HG02981 (cell line): Measurements from ENCODE around the gene GMPR.

Experiments
- ATAC-seq: cut with Tn5 transposase; IDR thresholded peaks from one replicate; pipeline ENCODE4 v1.9.1; 2021; ENCODE audit warnings: mild to moderate bottlenecking, moderate library complexity; ENCODE audit not compliant: unreplicated experiment

GMPR gene

DNA sequence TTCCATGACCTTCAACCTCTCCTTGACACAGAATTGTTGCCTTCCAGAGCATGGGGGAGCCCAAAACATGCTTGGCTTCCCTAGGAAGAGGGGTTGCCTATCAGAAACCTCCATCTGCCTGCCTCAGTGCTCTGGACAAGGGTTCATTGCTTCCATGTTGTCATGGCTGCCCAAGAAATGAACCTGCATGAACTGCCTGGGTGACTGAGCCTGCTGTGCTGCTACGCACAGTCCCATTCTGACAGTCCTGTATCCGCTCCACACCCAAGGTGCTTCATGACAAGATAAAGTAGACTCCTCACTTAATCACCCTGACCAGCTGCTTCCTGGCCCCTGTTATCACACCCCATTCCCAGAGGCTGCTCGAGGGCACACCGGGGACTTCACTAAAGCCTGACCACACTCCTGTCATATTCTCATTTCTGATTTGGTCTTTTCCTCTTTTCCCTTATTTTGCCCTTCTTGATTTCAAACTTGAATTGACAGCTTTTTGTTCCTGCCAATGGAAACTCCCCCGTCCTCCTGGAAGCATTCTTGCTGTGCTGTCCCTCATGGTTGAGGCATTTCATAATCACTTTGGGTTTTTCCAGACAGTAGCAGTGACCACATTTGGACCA, 31.9 kb downstream of the GMPR start:
- ATAC-seq, result no peak

DNA sequence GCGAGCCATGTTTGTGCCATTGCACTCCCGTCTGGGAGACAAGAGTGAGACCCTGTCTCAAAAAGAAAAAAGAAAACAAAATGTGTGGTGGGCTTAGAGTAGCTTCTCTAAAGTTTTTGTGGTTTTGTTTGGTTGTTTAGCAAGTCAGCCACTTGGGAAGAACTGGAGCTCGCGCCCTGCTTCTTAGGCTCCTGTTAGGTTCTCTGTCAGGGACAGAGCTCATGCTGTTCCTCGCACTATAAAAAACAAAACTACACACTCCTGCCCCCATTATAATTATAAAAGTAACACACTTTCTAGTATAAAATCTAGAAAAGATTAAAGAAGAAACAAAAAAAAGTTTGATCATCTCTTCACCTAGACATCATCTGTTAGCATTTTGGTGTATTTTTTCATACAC, 33.0 kb downstream of the GMPR start:
- no peak for ATAC-seq

DNA sequence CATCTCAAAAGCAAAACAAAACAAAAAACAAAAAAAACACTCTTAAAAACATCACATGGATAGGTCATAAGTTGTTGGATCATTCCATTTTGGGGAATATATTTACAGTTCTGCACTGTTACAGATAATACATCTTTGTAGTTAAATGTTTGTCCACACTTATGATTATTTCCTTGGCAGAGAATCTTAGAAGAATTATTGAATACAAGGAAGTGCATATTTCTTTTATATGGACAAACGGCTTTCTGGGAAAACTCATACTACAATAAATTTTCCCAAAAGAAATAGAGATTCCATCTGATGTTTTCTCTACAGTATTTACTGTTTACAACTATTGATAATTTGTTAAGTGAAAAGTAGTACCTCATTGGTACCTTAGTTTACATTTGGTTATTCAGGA, 33.8 kb downstream of the GMPR start:
- no peak for ATAC-seq

DNA sequence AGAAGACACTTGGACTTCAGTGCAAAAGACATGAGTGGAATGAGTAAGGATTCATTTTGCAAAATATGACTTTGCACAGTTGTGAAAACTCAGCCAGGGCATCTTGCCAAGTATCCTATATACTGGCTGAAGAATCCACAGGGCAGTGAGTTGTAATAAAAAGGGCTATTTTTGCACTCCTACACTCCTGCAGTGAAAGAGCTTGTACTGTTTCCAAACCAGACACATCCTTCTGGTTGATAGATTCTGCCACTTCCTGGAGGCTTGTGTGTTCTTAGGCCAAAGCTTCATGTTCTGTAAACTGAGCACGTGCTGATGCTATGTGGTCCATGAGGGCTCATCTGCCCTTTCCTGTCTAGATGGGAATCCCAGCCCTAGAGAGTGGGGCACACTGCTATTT, 34.9 kb downstream of the GMPR start:
- ATAC-seq, result no peak

DNA sequence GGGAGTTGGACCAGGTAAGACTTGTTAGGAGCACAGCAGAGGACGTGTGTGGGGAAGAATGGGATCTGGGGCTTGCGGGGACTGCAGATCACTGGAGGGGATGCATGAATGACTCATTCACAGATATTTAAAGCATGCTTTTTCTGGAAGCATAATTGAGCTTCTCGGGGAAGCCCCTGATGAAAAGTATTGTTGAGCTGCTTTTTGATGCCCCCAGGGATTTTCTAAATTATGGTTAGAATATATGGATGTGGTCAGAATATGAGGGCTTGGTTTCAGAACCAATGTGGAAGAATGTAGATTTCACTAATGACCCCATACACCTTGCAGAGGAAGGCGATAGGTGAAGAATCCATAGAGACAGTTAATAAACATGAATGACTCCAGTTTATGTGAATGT, 36.1 kb downstream of the GMPR start:
- ATAC-seq, result no peak

DNA sequence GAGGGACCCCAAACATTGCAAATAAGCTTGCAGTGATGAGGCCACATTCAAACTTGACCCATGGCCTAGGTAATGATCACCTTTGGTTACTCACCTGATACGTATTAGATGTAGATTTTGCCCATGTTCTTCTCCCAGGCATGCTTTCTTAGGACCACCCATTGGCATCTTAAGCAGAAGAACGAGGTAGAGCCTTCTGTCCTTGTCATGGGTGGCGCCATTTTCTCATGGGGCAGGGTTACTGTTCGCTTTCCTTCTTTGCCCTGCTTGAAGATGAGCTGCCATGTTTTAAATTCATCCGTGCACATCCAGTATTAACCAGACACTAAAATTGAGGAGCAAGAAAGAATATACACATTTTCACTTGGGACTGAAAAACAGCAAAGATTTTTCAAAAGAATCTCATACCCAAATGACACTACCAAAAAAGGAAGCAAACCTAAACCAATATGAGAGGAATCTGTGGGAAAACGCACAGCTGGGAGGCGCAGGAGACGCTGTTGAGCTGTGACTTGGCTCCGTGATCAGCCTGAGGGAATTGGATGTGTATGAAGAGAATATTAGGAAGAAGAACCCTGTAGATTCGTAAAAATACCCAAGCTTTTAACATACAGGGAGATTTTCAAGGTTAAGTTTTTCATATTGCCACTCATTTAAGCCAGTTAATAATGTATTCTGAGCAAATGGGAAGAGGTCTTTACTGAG, 36.6 kb downstream of the GMPR start:
- ATAC-seq, result no peak

DNA sequence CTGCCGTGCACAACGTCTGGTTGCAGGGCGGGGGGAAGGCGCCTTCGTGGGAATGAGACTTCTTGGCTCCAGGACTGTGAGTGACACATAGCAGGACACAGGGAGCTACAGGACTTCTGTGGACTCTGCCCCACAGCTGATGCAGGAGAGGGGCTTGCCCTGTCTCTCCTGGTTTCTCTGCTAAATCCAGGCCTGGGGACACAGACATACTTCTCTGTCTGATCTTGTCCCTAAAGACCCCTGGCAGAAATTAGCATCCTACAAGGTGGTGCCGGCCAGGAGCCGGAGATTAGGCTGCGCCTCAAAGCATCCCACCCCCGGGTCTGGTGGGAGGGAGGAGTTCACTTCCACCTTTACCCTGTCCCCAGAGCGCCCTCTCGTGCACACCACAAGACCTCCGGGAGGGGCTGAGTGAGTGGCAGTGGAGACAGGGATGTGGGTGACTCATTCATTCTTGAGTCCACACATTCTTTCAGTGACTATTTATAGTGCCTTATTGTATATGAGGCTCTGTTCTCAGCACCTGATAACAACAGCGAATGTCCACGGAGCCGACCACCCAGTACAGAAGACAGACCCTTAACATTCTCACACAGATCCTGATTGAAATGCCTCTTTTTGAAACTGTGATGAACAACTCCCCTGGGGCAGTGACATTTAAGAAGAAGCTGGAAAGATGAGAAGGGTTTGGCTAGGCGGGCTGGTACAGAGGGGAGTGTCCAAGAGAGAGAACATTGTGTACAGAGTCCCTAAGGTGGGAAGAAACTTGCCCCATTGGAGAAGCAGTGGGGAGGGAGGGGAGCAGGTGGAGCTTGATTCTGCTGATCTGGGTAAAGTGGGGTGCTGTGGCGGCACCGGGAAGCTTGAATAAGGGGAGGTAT, 39.0 kb downstream of the GMPR start:
- ATAC-seq, result no peak

DNA sequence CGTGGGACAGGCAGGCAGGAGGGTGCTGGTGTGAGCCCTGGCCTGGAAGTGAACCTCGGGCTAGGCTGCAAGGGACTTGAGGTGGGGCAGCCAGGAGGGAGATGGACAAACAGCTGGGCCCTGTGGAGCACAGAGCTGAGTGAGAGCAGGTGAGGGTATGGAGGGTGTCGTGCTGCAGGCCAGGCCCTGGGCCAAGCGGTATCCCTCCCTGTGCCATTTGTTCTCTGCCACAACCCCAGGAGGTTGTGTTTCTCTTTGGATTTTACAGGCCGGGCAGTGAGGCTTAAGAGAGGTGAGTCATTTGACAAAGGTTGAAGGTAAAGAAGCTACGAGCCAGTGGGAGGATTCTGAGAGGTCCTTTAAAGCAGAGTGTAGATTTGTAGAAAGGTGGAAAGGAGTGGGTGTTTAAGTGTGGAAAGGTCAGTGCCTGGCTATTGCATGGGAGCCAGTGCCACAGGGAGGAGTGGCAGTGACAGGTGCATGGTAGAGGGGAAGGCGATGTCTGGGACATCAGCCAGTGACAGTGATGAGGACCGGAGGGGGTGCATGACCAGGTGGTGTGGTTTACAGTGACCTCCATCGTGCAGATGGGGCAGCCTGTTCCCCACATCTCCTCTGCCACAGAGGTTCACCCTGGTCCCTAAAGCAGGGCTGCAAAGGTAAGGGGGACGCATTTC, 39.8 kb downstream of the GMPR start:
- ATAC-seq, result no peak

DNA sequence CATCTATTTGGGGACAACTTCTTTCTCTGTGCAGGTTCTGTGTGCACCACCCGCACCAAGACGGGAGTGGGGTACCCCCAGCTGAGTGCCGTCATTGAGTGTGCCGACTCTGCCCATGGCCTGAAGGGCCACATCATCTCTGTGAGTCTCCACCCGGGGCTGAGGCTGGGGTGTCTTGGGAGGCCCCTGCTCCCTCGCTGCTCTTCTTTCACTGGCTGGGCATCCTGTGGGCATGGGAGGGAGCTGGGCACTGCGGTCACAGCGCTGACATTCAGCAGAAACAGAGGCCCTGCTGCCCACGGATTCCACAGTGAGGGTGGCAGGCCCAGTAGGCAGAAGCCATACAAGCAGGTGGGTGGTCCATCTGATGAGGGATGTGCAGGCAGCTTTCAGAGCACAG, 40.4 kb downstream of the GMPR start:
- ATAC-seq, result no peak

DNA sequence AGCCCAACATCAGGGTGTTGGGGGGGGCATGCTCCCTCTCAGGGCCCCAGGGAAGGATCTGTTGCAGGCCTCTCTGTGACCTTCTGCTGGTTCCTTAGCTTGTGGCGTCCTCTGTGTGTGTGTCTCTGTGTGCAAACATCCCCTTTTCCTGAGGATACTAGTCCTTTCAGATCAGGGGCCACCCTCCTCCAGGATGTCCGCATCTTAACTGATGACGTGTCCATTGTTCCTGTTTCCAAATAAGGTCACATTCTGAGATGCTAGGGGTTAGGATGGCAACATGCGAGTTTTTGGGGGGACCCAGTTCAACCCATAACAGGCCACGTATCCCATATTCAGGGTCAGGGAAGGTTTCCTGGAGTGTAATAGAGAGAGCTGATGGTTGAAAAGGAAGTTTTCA, 40.9 kb downstream of the GMPR start:
- no peak for ATAC-seq

DNA sequence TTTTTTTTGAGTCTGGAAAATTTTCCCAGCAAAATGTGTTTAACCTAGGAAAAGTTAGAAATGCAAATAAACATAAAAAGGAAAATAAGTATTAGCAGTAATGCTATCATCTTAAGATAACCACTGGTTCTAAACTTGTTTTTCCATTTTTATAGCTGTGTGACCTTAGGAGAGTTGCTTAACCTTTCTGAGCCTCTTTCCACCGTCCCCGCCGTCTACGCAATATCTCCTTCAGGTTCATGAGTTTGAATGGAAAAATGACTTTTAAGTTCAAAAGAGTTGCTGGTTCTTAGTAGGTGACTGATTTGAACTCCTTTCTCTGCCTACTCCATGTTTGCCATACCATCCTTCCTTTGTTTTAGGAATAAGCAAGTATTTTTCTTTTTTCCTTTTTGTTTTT, 44.0 kb downstream of the GMPR start:
- no peak for ATAC-seq

DNA sequence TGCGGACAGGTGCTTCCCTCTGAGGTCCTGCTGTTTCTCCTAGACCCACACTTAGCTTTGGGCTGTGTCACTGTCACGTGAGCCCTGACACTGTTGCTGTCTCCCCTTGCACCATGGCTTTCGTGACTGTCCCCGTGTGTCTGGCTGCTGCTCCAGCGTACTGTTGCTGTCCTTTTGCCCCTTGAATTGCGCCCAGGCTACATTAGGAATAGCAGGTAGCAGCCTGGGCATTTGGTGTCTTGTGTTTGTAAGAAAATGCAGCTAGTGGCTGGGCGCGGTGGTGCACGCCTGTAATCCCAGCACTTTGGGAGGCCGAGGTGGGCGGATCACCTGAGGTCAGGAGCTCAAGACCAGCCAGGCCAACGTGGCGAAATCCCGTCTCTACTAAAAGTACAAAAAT, 46.1 kb downstream of the GMPR start:
- ATAC-seq, result no peak

DNA sequence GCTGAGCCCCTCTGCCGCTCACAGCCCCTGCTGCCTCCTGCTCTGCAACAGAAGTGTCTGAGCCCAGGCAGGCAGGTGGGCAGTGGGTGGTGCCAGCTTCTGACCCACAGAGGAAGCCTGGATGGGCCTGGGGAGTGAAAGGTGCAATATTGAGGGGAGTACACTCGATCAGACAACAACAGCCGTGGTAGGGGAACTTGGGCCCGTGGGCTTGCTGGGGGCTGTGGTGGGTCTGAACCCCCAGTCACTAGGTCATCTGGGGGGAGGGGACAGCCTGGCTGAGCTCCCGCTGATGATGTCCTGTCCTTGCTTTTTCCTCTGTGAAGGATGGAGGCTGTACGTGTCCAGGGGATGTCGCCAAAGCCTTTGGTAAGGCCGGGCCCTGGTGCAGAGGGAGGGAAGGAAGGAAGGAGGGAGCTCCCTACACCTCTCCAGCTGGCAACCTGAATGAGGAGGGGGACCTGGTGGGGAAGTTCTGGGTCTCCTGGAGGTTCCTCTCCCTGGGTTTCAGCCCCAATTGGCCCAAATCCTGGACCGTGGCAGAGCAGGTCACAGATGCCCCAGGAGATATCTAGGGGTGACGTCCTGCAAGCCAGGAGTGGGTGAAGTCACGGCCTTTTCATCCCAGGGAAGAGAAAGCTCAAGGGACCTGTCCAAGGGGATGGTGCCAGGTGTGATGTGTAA, 47.2 kb downstream of the GMPR start:
- no peak for ATAC-seq

DNA sequence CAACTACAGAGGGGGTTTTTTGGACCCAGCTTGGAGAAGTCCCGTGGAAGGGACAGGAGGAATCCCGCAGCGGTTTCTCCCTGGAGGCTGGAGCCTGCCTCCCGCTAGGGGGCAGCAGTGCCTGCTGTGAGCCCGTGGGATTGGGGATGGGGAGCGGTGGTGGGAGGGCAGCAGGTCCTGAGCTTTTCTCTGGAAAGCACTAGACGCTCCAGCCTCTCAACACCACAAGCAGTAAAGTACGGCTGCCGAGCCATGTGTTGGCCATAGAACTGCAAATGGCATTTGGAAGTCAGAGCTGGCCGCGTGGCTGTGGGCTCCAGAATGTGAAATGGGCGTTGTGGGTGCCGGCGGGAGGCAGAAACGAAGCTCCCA, 47.8 kb downstream of the GMPR start:
- ATAC-seq, result no peak

DNA sequence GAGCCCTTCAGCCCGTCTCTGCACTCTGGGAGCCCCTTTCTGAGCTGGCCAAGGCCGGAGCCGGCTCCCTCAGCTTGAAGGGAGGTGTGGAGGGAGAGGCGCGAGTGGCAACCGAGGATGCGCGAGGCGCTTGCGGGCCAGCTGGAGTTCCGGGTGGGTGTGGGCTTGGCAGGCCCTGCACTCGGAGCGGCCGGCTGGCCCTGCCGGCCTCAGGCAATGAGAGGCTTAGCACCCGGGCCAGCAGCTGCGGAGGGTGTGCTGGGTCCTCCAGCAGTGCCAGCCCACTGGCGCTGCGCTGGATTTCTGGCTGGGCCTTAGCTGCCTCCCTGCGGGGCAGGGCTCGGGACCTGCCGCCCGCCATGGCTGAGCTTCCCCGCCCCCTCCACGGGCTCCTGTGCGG, 49.8 kb downstream of the GMPR start:
- no peak for ATAC-seq

DNA sequence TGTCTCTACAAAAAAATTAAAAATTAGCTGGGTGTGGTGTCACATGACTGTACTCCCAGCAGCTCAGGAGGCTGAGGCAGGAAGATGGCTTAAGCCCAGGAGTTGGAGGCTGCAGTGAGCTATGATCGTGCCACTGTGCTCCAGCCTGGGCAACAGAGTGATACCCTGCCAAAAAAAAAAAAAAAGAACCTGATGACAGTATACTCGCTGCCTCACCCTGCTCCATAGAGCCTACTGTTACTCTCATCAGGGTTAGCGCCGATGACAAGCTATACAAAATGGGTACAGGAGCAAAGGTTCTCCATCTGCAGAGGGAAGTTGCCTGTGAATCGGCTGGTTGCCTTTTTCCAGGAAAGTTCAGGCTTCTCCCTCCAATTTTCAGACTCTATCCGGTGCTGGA, 53.4 kb downstream of the GMPR start:
- no peak for ATAC-seq

DNA sequence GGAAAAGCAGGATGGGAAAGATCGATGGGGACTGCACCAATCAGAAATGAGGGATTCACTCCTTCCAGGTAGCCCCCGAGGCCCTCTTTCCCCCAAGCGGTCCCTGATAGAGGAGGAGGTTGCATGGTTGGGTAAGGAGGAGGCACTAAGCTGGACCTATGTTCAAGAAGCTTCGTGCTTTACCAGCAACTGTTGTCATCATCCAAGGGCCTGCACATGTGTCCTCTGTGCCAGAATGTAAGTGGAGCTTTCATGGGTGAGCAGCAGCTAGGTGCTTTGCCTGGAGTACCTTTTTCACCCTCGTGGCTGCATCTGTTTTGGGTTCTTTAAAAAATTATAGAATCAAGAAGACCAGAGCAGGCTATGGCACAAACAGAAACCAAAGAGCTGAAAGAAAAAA, 54.0 kb downstream of the GMPR start:
- ATAC-seq, result no peak

DNA sequence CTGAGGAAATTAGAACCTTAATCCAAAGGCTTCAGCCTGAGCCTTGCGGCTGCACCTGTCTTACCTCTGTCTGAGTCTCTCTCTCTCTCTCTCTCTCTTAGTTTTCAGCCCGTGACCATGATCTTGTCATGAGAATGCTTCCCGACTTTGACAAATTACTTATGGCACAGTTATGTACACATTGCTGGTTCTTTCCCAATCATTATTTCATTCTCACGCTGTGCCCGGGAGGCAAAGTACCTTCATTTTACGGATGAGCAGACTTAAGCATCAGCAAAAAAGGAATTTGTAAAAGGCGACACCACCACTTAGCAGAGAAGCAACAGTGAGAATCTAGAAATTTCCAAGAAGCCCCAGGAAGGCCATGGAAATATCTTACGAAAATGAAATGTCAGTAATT, 54.6 kb downstream of the GMPR start:
- no peak for ATAC-seq

DNA sequence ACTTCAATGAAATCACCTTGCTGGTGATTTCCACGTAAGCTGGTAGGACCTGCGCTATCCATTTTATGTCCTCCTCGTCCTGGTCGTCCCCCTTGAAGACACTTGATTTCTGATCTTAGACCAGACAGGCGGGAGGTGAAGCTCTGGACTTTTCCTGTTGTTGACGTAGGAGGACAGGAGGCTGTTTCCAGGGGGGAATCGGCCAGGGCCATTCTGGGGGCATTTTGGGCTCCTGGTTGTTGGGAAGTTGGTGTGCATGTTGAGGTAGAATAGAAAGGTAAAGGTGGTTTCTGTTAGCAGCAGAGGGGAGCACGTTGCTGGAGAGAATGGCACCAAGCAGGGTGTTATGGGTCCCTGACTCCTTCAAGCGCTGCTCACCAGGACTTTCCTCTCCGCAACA, 56.0 kb downstream of the GMPR start:
- ATAC-seq, result no peak

DNA sequence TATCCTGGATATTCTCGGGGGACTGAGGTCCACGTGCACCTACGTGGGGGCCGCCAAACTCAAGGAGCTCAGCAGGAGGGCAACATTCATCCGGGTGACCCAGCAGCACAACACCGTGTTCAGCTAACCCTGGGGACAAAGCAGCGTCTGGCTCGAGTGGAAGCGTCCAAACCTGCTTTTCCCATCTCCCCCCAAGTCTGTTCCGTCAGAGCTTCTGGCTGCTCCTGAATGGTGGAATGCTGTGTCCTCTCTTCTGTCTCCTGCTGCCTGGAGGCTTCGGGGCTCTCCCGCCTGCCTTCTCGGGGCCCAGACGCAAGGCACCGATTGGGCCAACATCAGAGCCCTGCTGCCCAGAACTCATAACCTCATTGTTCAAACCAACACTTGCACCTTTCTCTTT, 56.7 kb downstream of the GMPR start:
- no peak for ATAC-seq

DNA sequence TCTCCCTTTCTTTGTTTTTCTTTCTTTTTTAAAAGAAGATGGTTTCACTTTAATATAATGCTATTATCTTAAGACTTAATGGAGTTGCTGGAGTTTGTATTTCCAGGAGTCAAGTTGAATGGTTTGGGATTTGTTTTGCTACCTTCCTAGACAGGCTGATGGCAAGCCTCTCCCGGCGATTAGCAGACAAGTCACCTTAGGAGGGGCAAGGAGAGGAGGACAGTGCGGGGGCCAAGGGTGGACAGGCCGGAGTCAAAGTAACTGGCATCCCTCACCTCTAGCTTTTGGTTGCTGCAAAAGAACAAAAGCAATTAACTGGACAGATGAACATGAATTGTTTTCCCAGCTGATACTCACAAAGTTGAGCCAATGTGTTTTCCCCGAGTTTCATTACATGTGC, 57.1 kb downstream of the GMPR start:
- no peak for ATAC-seq
